Stimulated activated CD8-positive, alpha-beta memory T cell treated with anti-CD3 and anti-CD28 coated beads, Interleukin-15, amount 100 ng/mL, for 1 hour (primary cell): Measurements from ENCODE around the gene ZBTB42.

Source experiments
- DNase-seq: peaks from one replicate; pipeline ENCODE4 v3.0.0-alpha.2; 2020; ENCODE audit warnings: low read depth

ZBTB42 gene

GRCh38 chr14:104769324-104770071, 31.4 kb upstream of the ZBTB42 start:
- DNase-seq, result no peak

- DNase-seq, result no peak
Measured at GRCh38 chr14:104770072-104770579, 30.8 kb upstream of the ZBTB42 start.

- DNase-seq, result no peak
Measured at GRCh38 chr14:104770851-104771272, 30.0 kb upstream of the ZBTB42 start.

GRCh38 chr14:104771374-104771773, 29.5 kb upstream of the ZBTB42 start:
- DNase-seq, result no peak

GRCh38 chr14:104771918-104772706, 28.8 kb upstream of the ZBTB42 start:
- no peak for DNase-seq

GRCh38 chr14:104772707-104773504, 28.0 kb upstream of the ZBTB42 start:
- DNase-seq, result no peak

- no peak for DNase-seq
Measured at GRCh38 chr14:104773505-104774452, 27.1 kb upstream of the ZBTB42 start.

- no peak for DNase-seq
Measured at GRCh38 chr14:104774453-104775072, 26.3 kb upstream of the ZBTB42 start.

- DNase-seq, result no peak
Measured at GRCh38 chr14:104775073-104775489, 25.8 kb upstream of the ZBTB42 start.

GRCh38 chr14:104776481-104776880, 24.4 kb upstream of the ZBTB42 start:
- no peak for DNase-seq

GRCh38 chr14:104776961-104777807, 23.7 kb upstream of the ZBTB42 start:
- DNase-seq, result no peak

GRCh38 chr14:104777808-104778249, 23.1 kb upstream of the ZBTB42 start:
- DNase-seq, result no peak

GRCh38 chr14:104778694-104779331, 22.1 kb upstream of the ZBTB42 start:
- no peak for DNase-seq

GRCh38 chr14:104779776-104780512, 21.0 kb upstream of the ZBTB42 start:
- no peak for DNase-seq

- DNase-seq, result no peak
Measured at GRCh38 chr14:104780513-104781030, 20.3 kb upstream of the ZBTB42 start.

GRCh38 chr14:104781271-104782077, 19.4 kb upstream of the ZBTB42 start:
- no peak for DNase-seq

GRCh38 chr14:104782086-104782807, 18.7 kb upstream of the ZBTB42 start:
- no peak for DNase-seq
